ENCODE data around the gene MAST4. TPM values are rescaled to one million over a fixed set of nuclear protein-coding genes. Genes with fewer than 3 reads are reported as not detected.

Gene MAST4
- total RNA-seq, 4 donors from 2014 or later: 16.2 to 32.8 (median 25.0) TPM

- Histone ChIP-seq H3K9me3 (no peaks in the 10 kb centered on the region), H3K4me3 (no peak overlapping the region), H3K27me3 (no peaks in the 10 kb centered on the region), H3K4me1 (peaks cover 3 to 60% (median 8%) of the 10 kb centered on the region in 3 donors), H3K36me3 (no peaks in the 10 kb centered on the region), H3K27ac (peak overlapping the region in 1 of 4 donors; percentile 2)
- no peak for ATAC-seq
- WGBS, 2 donors (ENCODE audit: low coverage in 1 of 2): 61 to 64% methylated on average over 5 to 12 of the region's 12 CpGs
- TF ChIP-seq POLR2A (IDR thresholded peaks at IDR 0.05): no peak
- no peak for TF ChIP-seq POLR2AphosphoS5 (IDR thresholded peaks at IDR 0.05)
- TF ChIP-seq EP300 (IDR thresholded peaks at IDR 0.05): no peak
- TF ChIP-seq CTCF (IDR thresholded peaks at IDR 0.05): no peak
These were observed 446.2 kb downstream of the MAST4 start for GRCh38 chr5:67042176-67043003.

- H3K4me3 ChIP-seq: no peak overlapping the region
- no peak for ATAC-seq
- TF ChIP-seq POLR2A (IDR thresholded peaks at IDR 0.05) (no peak), CTCF (IDR thresholded peaks at IDR 0.05) (no peak), EP300 (IDR thresholded peaks at IDR 0.05) (no peak), POLR2AphosphoS5 (IDR thresholded peaks at IDR 0.05) (no peak)
- peaks cover 3 to 52% (median 12%) of the 10 kb centered on the region in 3 donors for H3K4me1 ChIP-seq
- no peaks in the 10 kb centered on the region for H3K9me3 ChIP-seq
- no peak overlapping the region for H3K27ac ChIP-seq
- WGBS, 2 donors (ENCODE audit: low coverage in 1 of 2): 95 to 98% methylated on average over 3 of the region's 3 CpGs
- H3K36me3 ChIP-seq: no peaks in the 10 kb centered on the region
- no peaks in the 10 kb centered on the region for H3K27me3 ChIP-seq
These were observed 447.8 kb downstream of the MAST4 start for GRCh38 chr5:67043796-67044511.

DNA sequence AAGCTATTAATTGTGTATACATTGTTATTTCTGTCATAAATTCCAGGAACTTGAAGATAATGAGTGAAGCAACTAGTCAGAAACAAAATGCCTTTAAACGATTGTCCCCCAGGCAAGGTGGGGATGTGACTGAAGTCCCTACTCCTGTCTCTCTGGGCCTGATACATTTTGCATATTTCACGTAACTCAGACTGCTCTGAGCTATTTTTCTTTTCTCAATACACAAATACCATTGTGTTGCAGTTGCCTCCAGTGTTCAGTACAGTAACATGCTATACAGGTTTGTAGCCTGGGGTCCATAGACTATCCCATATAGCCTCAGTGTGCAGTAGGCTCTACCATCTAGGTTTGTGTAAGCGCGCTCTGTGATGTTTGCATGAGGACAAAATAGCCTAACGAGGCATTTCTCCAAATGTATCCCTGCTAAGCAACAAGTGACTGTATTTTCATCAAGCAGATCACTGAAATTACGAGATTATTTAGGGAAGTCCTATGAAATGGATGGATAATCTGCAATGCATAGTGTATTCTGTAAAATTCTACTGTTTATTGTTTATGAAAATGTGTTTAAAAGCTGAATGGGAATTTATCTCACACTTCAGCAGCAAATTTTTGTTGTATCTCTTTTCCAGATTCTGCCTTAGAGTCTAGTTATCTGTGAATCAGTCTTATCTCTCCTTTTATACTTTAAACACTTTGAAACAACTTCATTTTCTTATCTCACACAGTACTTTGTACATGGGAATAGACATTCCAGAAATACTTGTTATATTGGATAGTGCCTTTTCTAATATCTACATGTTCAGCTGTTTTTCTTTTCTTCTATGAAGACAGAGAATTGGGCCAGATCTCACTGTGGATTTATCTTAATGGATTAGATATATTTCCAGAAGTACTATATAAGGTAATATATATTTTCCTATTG, 449.9 kb downstream of the MAST4 start:
- Histone ChIP-seq H3K27ac (no peak overlapping the region), H3K4me1 (peaks cover 5 to 64% (median 15%) of the 10 kb centered on the region in 3 donors), H3K9me3 (no peaks in the 10 kb centered on the region), H3K4me3 (no peak overlapping the region), H3K27me3 (no peaks in the 10 kb centered on the region), H3K36me3 (no peaks in the 10 kb centered on the region)
- WGBS, 2 donors (ENCODE audit: low coverage in 1 of 2): 77 to 84% methylated on average over 6 of the region's 6 CpGs
- ATAC-seq: no peak
- TF ChIP-seq CTCF (IDR thresholded peaks at IDR 0.05): no peak
- TF ChIP-seq POLR2A (IDR thresholded peaks at IDR 0.05): no peak
- no peak for TF ChIP-seq POLR2AphosphoS5 (IDR thresholded peaks at IDR 0.05)
- TF ChIP-seq EP300 (IDR thresholded peaks at IDR 0.05): no peak

GRCh38 chr5:67047160-67047559, 451.0 kb downstream of the MAST4 start:
- Histone ChIP-seq H3K36me3 (no peaks in the 10 kb centered on the region), H3K9me3 (no peaks in the 10 kb centered on the region), H3K4me1 (peaks cover 6 to 66% (median 15%) of the 10 kb centered on the region in 3 donors), H3K27me3 (no peaks in the 10 kb centered on the region), H3K4me3 (no peak overlapping the region), H3K27ac (peak overlapping the region in 2 of 4 donors; percentile 9 to 24)
- TF ChIP-seq POLR2AphosphoS5 (IDR thresholded peaks at IDR 0.05): no peak
- ATAC-seq: peak; percentile 54
- 17 to 44% methylated on average over 1 of the region's 1 CpG for WGBS, 2 donors (ENCODE audit: low coverage in 1 of 2)

GRCh38 chr5:67047616-67048015, 451.4 kb downstream of the MAST4 start:
- Histone ChIP-seq H3K27me3 (no peaks in the 10 kb centered on the region), H3K9me3 (no peaks in the 10 kb centered on the region), H3K4me3 (no peak overlapping the region), H3K36me3 (no peaks in the 10 kb centered on the region), H3K27ac (peak overlapping the region in 2 of 4 donors; percentile 9 to 24), H3K4me1 (peaks cover 5 to 62% (median 15%) of the 10 kb centered on the region in 3 donors)
- TF ChIP-seq EP300 (IDR thresholded peaks at IDR 0.05) (no peak), CTCF (IDR thresholded peaks at IDR 0.05) (no peak), POLR2AphosphoS5 (IDR thresholded peaks at IDR 0.05) (no peak), POLR2A (IDR thresholded peaks at IDR 0.05) (no peak)
- WGBS, 2 donors (ENCODE audit: low coverage in 1 of 2): 60 to 76% methylated on average over 2 of the region's 2 CpGs
- ATAC-seq: no peak

Measured in gastroesophageal sphincter (tissue), 4 donors.